Measurements from ENCODE around the gene SNX32. TPM values are rescaled to one million over a fixed set of nuclear protein-coding genes. Genes with fewer than 3 reads are reported as not detected.

Gene SNX32
- total RNA-seq, 1 experiment from 2014 or later = not detected

- TF ChIP-seq, protein P1, sequence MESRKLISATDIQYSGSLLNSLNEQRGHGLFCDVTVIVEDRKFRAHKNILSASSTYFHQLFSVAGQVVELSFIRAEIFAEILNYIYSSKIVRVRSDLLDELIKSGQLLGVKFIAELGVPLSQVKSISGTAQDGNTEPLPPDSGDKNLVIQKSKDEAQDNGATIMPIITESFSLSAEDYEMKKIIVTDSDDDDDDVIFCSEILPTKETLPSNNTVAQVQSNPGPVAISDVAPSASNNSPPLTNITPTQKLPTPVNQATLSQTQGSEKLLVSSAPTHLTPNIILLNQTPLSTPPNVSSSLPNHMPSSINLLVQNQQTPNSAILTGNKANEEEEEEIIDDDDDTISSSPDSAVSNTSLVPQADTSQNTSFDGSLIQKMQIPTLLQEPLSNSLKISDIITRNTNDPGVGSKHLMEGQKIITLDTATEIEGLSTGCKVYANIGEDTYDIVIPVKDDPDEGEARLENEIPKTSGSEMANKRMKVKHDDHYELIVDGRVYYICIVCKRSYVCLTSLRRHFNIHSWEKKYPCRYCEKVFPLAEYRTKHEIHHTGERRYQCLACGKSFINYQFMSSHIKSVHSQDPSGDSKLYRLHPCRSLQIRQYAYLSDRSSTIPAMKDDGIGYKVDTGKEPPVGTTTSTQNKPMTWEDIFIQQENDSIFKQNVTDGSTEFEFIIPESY (IDR thresholded peaks at IDR 0.05; ENCODE audit: extremely low read depth, insufficient replicate concordance, low read length) = no peak
- no peak for TF ChIP-seq ELF1 (IDR thresholded peaks at IDR 0.05; ENCODE audit: borderline replicate concordance, low read depth)
- TF ChIP-seq, protein P2, sequence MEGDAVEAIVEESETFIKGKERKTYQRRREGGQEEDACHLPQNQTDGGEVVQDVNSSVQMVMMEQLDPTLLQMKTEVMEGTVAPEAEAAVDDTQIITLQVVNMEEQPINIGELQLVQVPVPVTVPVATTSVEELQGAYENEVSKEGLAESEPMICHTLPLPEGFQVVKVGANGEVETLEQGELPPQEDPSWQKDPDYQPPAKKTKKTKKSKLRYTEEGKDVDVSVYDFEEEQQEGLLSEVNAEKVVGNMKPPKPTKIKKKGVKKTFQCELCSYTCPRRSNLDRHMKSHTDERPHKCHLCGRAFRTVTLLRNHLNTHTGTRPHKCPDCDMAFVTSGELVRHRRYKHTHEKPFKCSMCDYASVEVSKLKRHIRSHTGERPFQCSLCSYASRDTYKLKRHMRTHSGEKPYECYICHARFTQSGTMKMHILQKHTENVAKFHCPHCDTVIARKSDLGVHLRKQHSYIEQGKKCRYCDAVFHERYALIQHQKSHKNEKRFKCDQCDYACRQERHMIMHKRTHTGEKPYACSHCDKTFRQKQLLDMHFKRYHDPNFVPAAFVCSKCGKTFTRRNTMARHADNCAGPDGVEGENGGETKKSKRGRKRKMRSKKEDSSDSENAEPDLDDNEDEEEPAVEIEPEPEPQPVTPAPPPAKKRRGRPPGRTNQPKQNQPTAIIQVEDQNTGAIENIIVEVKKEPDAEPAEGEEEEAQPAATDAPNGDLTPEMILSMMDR (IDR thresholded peaks at IDR 0.05 in 2 of 3, conservative IDR thresholded peaks at IDR 0.05 in 1 of 3; ENCODE audit: borderline replicate concordance in 1 of 3, insufficient read depth in 1 of 3, low read depth in 2 of 3, low read length in 2 of 3) = no peak
Observed at GRCh38 chr11:65892661-65893317, 59.0 kb downstream of the SNX32 start (continued).

DNA sequence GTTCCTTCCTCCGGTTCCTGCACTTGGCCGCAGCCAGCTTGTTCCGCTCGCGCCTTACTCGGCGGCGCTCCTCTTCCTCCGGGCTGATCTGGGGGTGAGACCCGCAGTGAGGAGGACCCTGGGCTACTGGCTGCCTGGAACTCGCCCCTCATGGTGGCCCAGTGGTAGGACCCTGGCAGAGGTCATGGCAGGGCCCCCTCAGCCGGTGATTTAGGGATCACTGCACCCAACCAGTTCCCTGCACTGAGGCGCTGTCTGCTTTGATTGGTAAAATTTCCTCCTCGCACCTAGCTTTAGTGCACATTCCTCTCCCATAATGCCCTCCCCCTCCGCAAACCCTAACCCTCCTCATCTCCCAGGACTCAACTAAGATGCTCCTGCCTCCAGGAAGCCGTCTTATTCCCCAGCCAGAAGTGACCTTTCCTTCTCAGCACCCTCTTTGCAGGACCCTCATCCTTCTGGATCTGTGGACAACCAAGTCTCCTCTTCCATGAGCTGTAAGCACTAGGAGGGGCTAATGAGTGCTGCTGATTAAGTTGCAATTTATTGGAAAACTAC lies 60.4 kb downstream of the SNX32 start:
- no peaks in the 10 kb centered on the region for H3K9me3 ChIP-seq (ENCODE audit: control insufficient read depth in 1 of 2, insufficient read depth in 1 of 2, low read depth in 1 of 2, low read length in 2 of 2)
- H4K20me1 ChIP-seq (ENCODE audit: insufficient read depth) = peaks cover 31% of the 10 kb centered on the region; the same call in 1 of the 2 replicates
- H3K27ac ChIP-seq (ENCODE audit: low read depth, low read length) = peak overlapping the region; percentile 41
- peak overlapping the region; percentile 28 for H3K4me2 ChIP-seq (ENCODE audit: low read length)
- ChIA-PET CTCF (interaction anchor here (0.7 to 3.2 kb wide), 5 partner anchors 17 to 151 kb away, joined by 3 to 16 read pairs (median 3); no protein-coding TSS in a partner anchor), POLR2A (interaction anchor here (0.7 to 8.5 kb wide), 7 partner anchors 8 to 35 kb away, joined by 3 to 124 read pairs (median 30); partner anchors contain the start of genes CFL1, FOSL1 and MUS81), RAD21 (ENCODE audit: low non-redundant PET in 1 of 2, low total read pairs in 2 of 2, uncharacterized antibody in 2 of 2, unreplicated experiment in 2 of 2) (no interaction called here)
- H3K9me2 ChIP-seq (ENCODE audit: insufficient read depth) = no peaks in the 10 kb centered on the region
- H3K79me2 ChIP-seq (ENCODE audit: insufficient read depth, low read length) = peaks cover 77% of the 10 kb centered on the region
- H2AFZ ChIP-seq (ENCODE audit: low read depth, low read length, poor library complexity, severe bottlenecking) = no peak overlapping the region
- H3K9ac ChIP-seq (ENCODE audit: low read length) = peak overlapping the region; percentile 87
- BruUV-seq (replicated peaks) = no TSS peak
- H3K4me1 ChIP-seq (ENCODE audit: control insufficient read depth in 1 of 2, insufficient read depth in 2 of 2, low read length in 2 of 2) = peaks cover 22 to 91% of the 10 kb centered on the region in 2 experiments
- H3K27me3 ChIP-seq (ENCODE audit: insufficient read depth, low read length) = no peaks in the 10 kb centered on the region
- DNase-seq (ENCODE audit: low read depth, low spot score) (no peak), ATAC-seq (no peak)
- no peak for TF ChIP-seq ZNF274 (IDR thresholded peaks at IDR 0.05; ENCODE audit: low read depth, low read length)
- TF ChIP-seq POLR2AphosphoS5 (IDR thresholded peaks at IDR 0.05; ENCODE audit: low read depth, low read length) = peak; percentile 50
- TF ChIP-seq CEBPB (IDR thresholded peaks at IDR 0.05; ENCODE audit: low read depth) = no peak
- intact Hi-C loops (cut with micrococcal nuclease) = no loop called here
- H3K4me3 ChIP-seq (replicated peaks in 1 of 2; ENCODE audit: low read depth in 1 of 2, low read length in 2 of 2) = no peak overlapping the region
- H3K36me3 ChIP-seq (ENCODE audit: control insufficient read depth in 1 of 2, insufficient read depth in 2 of 2, low read length in 2 of 2) = peaks cover 10 to 47% of the 10 kb centered on the region in 2 experiments; a peak in 3 of 4 replicates

All from HCT116 (cell line).